DMS79 treated with DMSO at 0.1 percent for 48 hours (cell line): Measurements from ENCODE around the gene TMEM183A.
A peak's percentile ranks its signal among the peaks of the same experiment; 100 is the strongest.

ENCODE experiments used
- DNase-seq: peaks from one replicate; lab custom pipeline; 2025; lab: John Stamatoyannopoulos, UW

TMEM183A gene

GRCh38 chr1:203069030-203069747 is 62.0 kb downstream of the TMEM183A start:
- peak; percentile 6 for DNase-seq

- DNase-seq, result no peak
These were observed 64.9 kb downstream of the TMEM183A start for GRCh38 chr1:203072002-203072602.

DNA sequence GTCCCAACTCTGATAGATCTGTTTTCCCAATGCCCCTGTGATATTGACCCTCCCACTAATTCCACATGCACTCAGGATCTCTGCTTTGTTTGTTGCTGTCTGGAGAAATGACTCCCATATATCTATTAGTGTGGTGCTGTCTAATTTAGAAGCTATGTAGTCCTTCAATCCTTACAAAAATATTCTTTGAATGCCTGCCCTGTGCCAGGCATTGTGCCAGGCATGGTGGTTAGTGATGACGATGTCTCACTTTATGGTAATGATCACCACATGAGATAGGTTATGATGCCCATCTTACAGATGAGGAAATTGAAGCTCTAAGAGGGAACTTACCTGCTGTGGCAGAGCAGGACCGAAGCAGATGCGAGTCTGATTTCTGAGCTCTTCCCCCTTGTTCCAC is 65.7 kb downstream of the TMEM183A start:
- DNase-seq, result no peak

- no peak for DNase-seq
These were observed 66.3 kb downstream of the TMEM183A start for GRCh38 chr1:203073469-203073868.
